Vagina (tissue), 2 donors: ENCODE results near the gene PCNX4.

Source experiments
- POLR2A ChIP-seq, 2 donors: fragments of 450-650 bp; IDR thresholded peaks; one replicate each; pipeline ENCODE4 v1.6.1; 2017; ENCODE audit warnings: antibody characterized with exemption in 2 of 2, mild to moderate bottlenecking in 2 of 2, moderate library complexity in 2 of 2
- POLR2AphosphoS5 ChIP-seq, 2 donors: sonication (generic); formaldehyde crosslinking; IDR thresholded peaks; one replicate each; pipeline ENCODE4 v1.9.0; 2017; ENCODE audit warnings: antibody characterized with exemption in 2 of 2, mild to moderate bottlenecking in 2 of 2, low read depth in 1 of 2; ENCODE audit not compliant: insufficient read depth in 1 of 2
- TF ChIP-seq, protein P1 (sequence below), 3 experiments: fragments of 450-650 bp in 2 of 3; fragments of 200-600 bp in 1 of 3; sonication (generic) in 1 of 3; IDR thresholded peaks; one replicate each; pipeline ENCODE4 v1.5.1; 2017 to 2019; ENCODE audit warnings: antibody characterized with exemption in 3 of 3, mild to moderate bottlenecking in 2 of 3, moderate library complexity in 2 of 3

DNA sequence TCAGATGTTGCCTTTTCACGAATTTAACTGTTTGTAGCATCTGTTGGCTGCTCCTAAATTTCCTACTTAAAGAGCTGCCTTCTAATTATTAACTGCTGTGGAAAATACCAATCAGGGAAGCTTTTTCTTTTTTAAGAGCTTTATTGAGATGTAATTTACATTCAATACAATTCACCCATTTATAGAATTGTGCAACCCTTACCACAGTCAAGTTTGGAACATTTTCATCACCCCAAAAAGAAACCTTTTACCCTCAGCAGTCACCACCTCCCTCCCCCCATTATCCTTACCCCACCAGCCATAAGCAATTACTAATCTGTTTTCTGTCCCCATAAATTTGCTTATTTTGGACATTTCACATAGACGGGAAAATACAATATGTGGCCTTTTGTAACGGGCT lies 1.4 kb downstream of the PCNX4 start:
- TF ChIP-seq, protein P1, sequence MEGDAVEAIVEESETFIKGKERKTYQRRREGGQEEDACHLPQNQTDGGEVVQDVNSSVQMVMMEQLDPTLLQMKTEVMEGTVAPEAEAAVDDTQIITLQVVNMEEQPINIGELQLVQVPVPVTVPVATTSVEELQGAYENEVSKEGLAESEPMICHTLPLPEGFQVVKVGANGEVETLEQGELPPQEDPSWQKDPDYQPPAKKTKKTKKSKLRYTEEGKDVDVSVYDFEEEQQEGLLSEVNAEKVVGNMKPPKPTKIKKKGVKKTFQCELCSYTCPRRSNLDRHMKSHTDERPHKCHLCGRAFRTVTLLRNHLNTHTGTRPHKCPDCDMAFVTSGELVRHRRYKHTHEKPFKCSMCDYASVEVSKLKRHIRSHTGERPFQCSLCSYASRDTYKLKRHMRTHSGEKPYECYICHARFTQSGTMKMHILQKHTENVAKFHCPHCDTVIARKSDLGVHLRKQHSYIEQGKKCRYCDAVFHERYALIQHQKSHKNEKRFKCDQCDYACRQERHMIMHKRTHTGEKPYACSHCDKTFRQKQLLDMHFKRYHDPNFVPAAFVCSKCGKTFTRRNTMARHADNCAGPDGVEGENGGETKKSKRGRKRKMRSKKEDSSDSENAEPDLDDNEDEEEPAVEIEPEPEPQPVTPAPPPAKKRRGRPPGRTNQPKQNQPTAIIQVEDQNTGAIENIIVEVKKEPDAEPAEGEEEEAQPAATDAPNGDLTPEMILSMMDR (IDR thresholded peaks at IDR 0.05): no peak
- TF ChIP-seq POLR2AphosphoS5 (IDR thresholded peaks at IDR 0.05; ENCODE audit: insufficient read depth in 1 of 2, low read depth in 1 of 2) (no peak), POLR2A (IDR thresholded peaks at IDR 0.05) (no peak)
